HepG2 (cell line): ENCODE results near the gene LDAH. TPM values are rescaled to one million over a fixed set of nuclear protein-coding genes. Genes with fewer than 3 reads are reported as not detected.

Experiments used
- ATAC-seq: fragments of 200-7000 bp; cut with Tn5 transposase; 3 replicates; pipeline ENCODE4 v1.9.1; 2020; ENCODE audit warnings: mild to moderate bottlenecking, moderate library complexity
- BruUV-seq: library from RNA; stranded (reverse); fragments of 400-500 nt; replicated peaks from 2 replicates; lab custom pipeline; 2021; lab: Mats Ljungman, UMichigan
- CTCF ChIA-PET: fragments of 300-600 bp; formaldehyde crosslinking; extraction: SDS; loops from one replicate; lab custom pipeline; 2021; ENCODE audit warnings: low total read pairs, inconsistent platforms, low intra/inter-chr PET ratio; lab: Yijun Ruan, JAX
- POLR2A ChIA-PET: fragments of 350-600 bp; sonication (Branson Sonifier 250); formaldehyde crosslinking; loops from one replicate; lab custom pipeline; 2020; ENCODE audit warnings: antibody characterized with exemption, inconsistent platforms; lab: Yijun Ruan, JAX
- DNase-seq: peaks from one replicate; pipeline ENCODE4 v3.0.0-alpha.2; 2015; ENCODE audit warnings: low spot score
- FAIRE-seq: peaks from 3 replicates; lab custom pipeline; 2011; peaks lifted over from hg19 to GRCh38; lab: Jason Lieb, UNC
- H2AFZ ChIP-seq: one replicate; pipeline ENCODE4 v1.6.1; 2011; ENCODE audit warnings: low read length, inconsistent platforms
- H3K27ac ChIP-seq: fragments of 300-600 bp; 3 replicates; pipeline ENCODE4 v1.8.0; 2011; ENCODE audit warnings: mixed run types, mild to moderate bottlenecking, mixed read lengths, low read length, inconsistent platforms; ENCODE audit not compliant: insufficient read depth; ENCODE audit errors: extremely low read length
- H3K27me3 ChIP-seq, 2 experiments: fragments of 200-600 bp in 1 of 2; 2 replicates in 1 of 2; 3 replicates in 1 of 2; pipeline versions ENCODE4 v1.6.0 to v1.8.0; 2011; ENCODE audit warnings: low read length in 2 of 2, mild to moderate bottlenecking in 2 of 2, moderate library complexity in 2 of 2, inconsistent platforms in 1 of 2; ENCODE audit not compliant: insufficient read depth in 2 of 2, control insufficient read depth in 1 of 2
- H3K36me3 ChIP-seq, 2 experiments: fragments of 200-600 bp in 1 of 2; replicated peaks in 1 of 2; 2 replicates in 1 of 2; 3 replicates in 1 of 2; pipeline versions ENCODE4 v1.5.1 to v1.8.0; 2011; ENCODE audit warnings: low read length in 2 of 2, inconsistent platforms in 1 of 2; ENCODE audit not compliant: insufficient read depth in 2 of 2, control insufficient read depth in 1 of 2
- H3K4me1 ChIP-seq: 2 replicates; pipeline ENCODE4 v1.5.1; 2012; ENCODE audit warnings: low read length, inconsistent platforms; ENCODE audit not compliant: insufficient read depth
- H3K4me2 ChIP-seq: 2 replicates; pipeline ENCODE4 v1.6.0; 2011; ENCODE audit warnings: low read depth, low read length, inconsistent platforms
- H3K4me3 ChIP-seq, 3 experiments: fragments of 200-600 bp in 1 of 3; sonication (generic), shearing (Covaris generic) in 1 of 3; replicated peaks in 1 of 3; 2 replicates each; pipeline ENCODE4 v1.5.1; 2011 to 2016; ENCODE audit warnings: low read length in 3 of 3, inconsistent platforms in 2 of 3, low read depth in 2 of 3, mild to moderate bottlenecking in 2 of 3, control low read depth in 1 of 3, mixed read lengths in 1 of 3; ENCODE audit not compliant: insufficient read depth in 1 of 3
- H3K79me2 ChIP-seq: one replicate; pipeline ENCODE4 v1.6.1; 2011; ENCODE audit warnings: low read length, inconsistent platforms; ENCODE audit not compliant: insufficient read depth
- H3K9ac ChIP-seq: 2 replicates; pipeline ENCODE4 v1.6.0; 2011; ENCODE audit warnings: mild to moderate bottlenecking, low read depth, low read length, inconsistent platforms; ENCODE audit not compliant: insufficient read depth
- H3K9me3 ChIP-seq: 2 replicates; pipeline ENCODE4 v1.5.1; 2012; ENCODE audit warnings: mild to moderate bottlenecking, low read length
- H4K20me1 ChIP-seq: 2 replicates; pipeline ENCODE4 v1.6.0; 2011; ENCODE audit warnings: inconsistent platforms, mild to moderate bottlenecking, low read length, moderate library complexity; ENCODE audit not compliant: insufficient read depth
- AKAP8 ChIP-seq: sonication (generic); formaldehyde crosslinking; IDR thresholded peaks from 2 replicates; pipeline ENCODE4 v1.5.1; 2020; ENCODE audit warnings: mild to moderate bottlenecking, missing genetic modification reagents
- MAZ ChIP-seq, 2 experiments: sonication (generic) in 1 of 2; formaldehyde crosslinking in 1 of 2; IDR thresholded peaks; 2 replicates each; pipeline versions ENCODE4 v1.5.0 to v1.6.1; 2012 to 2020; ENCODE audit warnings: low read depth in 2 of 2, mild to moderate bottlenecking in 2 of 2, borderline replicate concordance in 1 of 2, improper control_type of control experiment in 1 of 2, low read length in 1 of 2, missing genetic modification reagents in 1 of 2, moderate library complexity in 1 of 2
- MIER2 ChIP-seq: IDR thresholded peaks from 2 replicates; pipeline ENCODE4 v1.6.1; 2016; ENCODE audit warnings: missing biosample characterization, missing genetic modification reagents
- RCOR2 ChIP-seq: IDR thresholded peaks from 2 replicates; pipeline ENCODE4 v1.6.1; 2016; ENCODE audit warnings: missing biosample characterization, missing genetic modification reagents
- SKI ChIP-seq: fragments of 450-650 bp; IDR thresholded peaks from one replicate; pipeline ENCODE4 v1.6.1; 2018; ENCODE audit warnings: mild to moderate bottlenecking; ENCODE audit not compliant: partially characterized antibody
- WIZ ChIP-seq: sonication (generic); formaldehyde crosslinking; IDR thresholded peaks from 2 replicates; pipeline ENCODE4 v1.5.1; 2020; ENCODE audit warnings: mild to moderate bottlenecking, missing genetic modification reagents
- ZBTB10 ChIP-seq: sonication (generic); formaldehyde crosslinking; IDR thresholded peaks from 2 replicates; pipeline ENCODE4 v1.4.0; 2020; ENCODE audit warnings: missing genetic modification reagents, borderline replicate concordance
- ZMAT3 ChIP-seq: sonication (generic); formaldehyde crosslinking; conservative IDR thresholded peaks from 2 replicates; pipeline ENCODE4 v1.7.0; 2021; ENCODE audit warnings: missing genetic modification reagents
- ZNF101 ChIP-seq: sonication (generic); formaldehyde crosslinking; IDR thresholded peaks from 2 replicates; pipeline ENCODE4 v1.4.0; 2020; ENCODE audit warnings: mild to moderate bottlenecking, low read depth, missing genetic modification reagents, borderline replicate concordance
- ZNF333 ChIP-seq: sonication (generic); formaldehyde crosslinking; IDR thresholded peaks from 2 replicates; pipeline ENCODE4 v1.4.0; 2020; ENCODE audit warnings: mild to moderate bottlenecking, missing genetic modification reagents, borderline replicate concordance
- ZNF576 ChIP-seq: sonication (generic); formaldehyde crosslinking; IDR thresholded peaks from 2 replicates; pipeline ENCODE4 v1.4.0; 2020; ENCODE audit warnings: mild to moderate bottlenecking, missing genetic modification reagents
- ZNF605 ChIP-seq: sonication (generic); formaldehyde crosslinking; IDR thresholded peaks from 2 replicates; pipeline ENCODE4 v1.8.0; 2022; ENCODE audit warnings: mild to moderate bottlenecking, missing genetic modification reagents
- ZNF710 ChIP-seq: sonication (generic); formaldehyde crosslinking; IDR thresholded peaks from 2 replicates; pipeline ENCODE4 v1.5.0; 2020; ENCODE audit warnings: mild to moderate bottlenecking, missing genetic modification reagents, borderline replicate concordance
- ZNF816 ChIP-seq: sonication (generic); formaldehyde crosslinking; IDR thresholded peaks from 2 replicates; pipeline ENCODE4 v1.8.0; 2022; ENCODE audit warnings: missing genetic modification reagents, mild to moderate bottlenecking, borderline replicate concordance
- ZXDC ChIP-seq: sonication (generic); formaldehyde crosslinking; IDR thresholded peaks from 2 replicates; pipeline ENCODE4 v1.5.0; 2020; ENCODE audit warnings: mild to moderate bottlenecking, missing genetic modification reagents
- WGBS: methylation state at CpG from one replicate; pipeline ENCODE4 v1.1.6; 2017; ENCODE audit warnings: low lambda C conversion rate; 5-methylcytosine and 5-hydroxymethylcytosine counted together
- in situ Hi-C: cut with HindIII; loops from 2 replicates; pipeline ENCODE4 v1.10.0; 2017; ENCODE audit warnings: low pct_unique_long_range_greater_than_20kb; ENCODE audit not compliant: extremely low pct_ligation_motif_present
- intact Hi-C: fragments of 100-400 bp; cut with micrococcal nuclease; formaldehyde crosslinking; loops from one replicate; pipeline ENCODE4 v1.10.0; 2022; ENCODE audit not compliant: unreplicated experiment
- polyA plus RNA-seq, 8 experiments: library from polyadenylated mRNA; depleted of rRNA in 3 of 8; stranded (reverse) in 7 of 8; unstranded in 1 of 8; fragments of >200 nt; fragmentation: Illumina TruSeq in 4 of 8; extraction: Trizol in 4 of 8; gene quantifications; 2 replicates each; pipeline versions ENCODE4 v1.2.1 to v1.2.3, GENCODE V29; 2011 to 2016; ENCODE audit warnings: low read depth in 4 of 8, missing spikeins in 1 of 8, mixed read lengths in 1 of 8; ENCODE audit not compliant: insufficient read depth in 1 of 8
- total RNA-seq, 5 experiments: library from RNA; depleted of rRNA; stranded (reverse); fragments of >200 nt; fragmentation: Illumina TruSeq; extraction: Trizol; gene quantifications; 2 replicates each; pipeline ENCODE4 v1.2.3, GENCODE V29; 2016; ENCODE audit warnings: low read depth in 1 of 5

Gene LDAH
- total and polyA plus RNA-seq, 2 of the 13 experiments (the other 11 are each of a cell fraction or from before 2014, with no cell fraction given), result 28.8 to 46.2 TPM

GRCh38 chr2:20656561-20656960 is 166.3 kb downstream of the LDAH start:
- WGBS, result 31% methylated on average over 7 of the region's 7 CpGs
- Histone ChIP-seq H3K4me1 (peaks cover 30% of the 10 kb centered on the region), H3K27ac (no peak overlapping the region), H3K36me3 (no peaks in the 10 kb centered on the region), H4K20me1 (no peaks in the 10 kb centered on the region), H3K27me3 (peaks cover 8 to 38% of the 10 kb centered on the region in 2 experiments; a peak in 4 of 5 replicates), H3K79me2 (no peaks in the 10 kb centered on the region), H2AFZ (no peak overlapping the region), H3K9ac (no peak overlapping the region), H3K4me2 (no peak overlapping the region), H3K9me3 (no peaks in the 10 kb centered on the region), H3K4me3 (no peak overlapping the region)
- intact Hi-C loops (no loop called here), in situ Hi-C loops (loop anchor here (25.0 kb wide), 1 partner anchor 306 kb away; no protein-coding TSS in a partner anchor)
- FAIRE-seq (no peak), DNase-seq (no peak), ATAC-seq (no peak)
- BruUV-seq, result no TSS peak
- ChIA-PET CTCF (no interaction called here), POLR2A (interaction anchor here (0.8 to 2.0 kb wide), 3 partner anchors 9 to 19 kb away, joined by 3 to 8 read pairs (median 3); partner anchors contain the start of gene GDF7)
- TF ChIP-seq ZNF576, result no peak
- TF ChIP-seq ZXDC (CRISPR knock-in tag), result no peak
- no peak for TF ChIP-seq WIZ (CRISPR knock-in tag)
- no peak for TF ChIP-seq RCOR2
- TF ChIP-seq ZNF816 (CRISPR knock-in tag), result no peak
- no peak for TF ChIP-seq MAZ (IDR thresholded peaks at IDR 0.05; ENCODE audit: borderline replicate concordance, low read depth, low read length)
- no peak for TF ChIP-seq MAZ (CRISPR knock-in tag; IDR thresholded peaks at IDR 0.05; ENCODE audit: low read depth)
- no peak for TF ChIP-seq AKAP8 (CRISPR knock-in tag)
- no peak for TF ChIP-seq ZNF605
- no peak for TF ChIP-seq SKI
- no peak for TF ChIP-seq ZNF710
- TF ChIP-seq ZNF333, result no peak
- no peak for TF ChIP-seq ZNF101 (CRISPR knock-in tag)
- TF ChIP-seq MIER2, result no peak
- TF ChIP-seq ZMAT3, result no peak
- TF ChIP-seq ZBTB10 (CRISPR knock-in tag), result no peak
